HG03460 (cell line): Measurements from ENCODE around the gene UFSP1.
"Not testable (repeated sequence)": the region's sequence is repeated elsewhere in the genome, so short reads cannot be mapped to it uniquely, and the experiment has no call there.

Source experiments
- ATAC-seq: cut with Tn5 transposase; IDR thresholded peaks from one replicate; pipeline ENCODE4 v1.9.1; 2021; ENCODE audit not compliant: unreplicated experiment

Gene UFSP1

DNA sequence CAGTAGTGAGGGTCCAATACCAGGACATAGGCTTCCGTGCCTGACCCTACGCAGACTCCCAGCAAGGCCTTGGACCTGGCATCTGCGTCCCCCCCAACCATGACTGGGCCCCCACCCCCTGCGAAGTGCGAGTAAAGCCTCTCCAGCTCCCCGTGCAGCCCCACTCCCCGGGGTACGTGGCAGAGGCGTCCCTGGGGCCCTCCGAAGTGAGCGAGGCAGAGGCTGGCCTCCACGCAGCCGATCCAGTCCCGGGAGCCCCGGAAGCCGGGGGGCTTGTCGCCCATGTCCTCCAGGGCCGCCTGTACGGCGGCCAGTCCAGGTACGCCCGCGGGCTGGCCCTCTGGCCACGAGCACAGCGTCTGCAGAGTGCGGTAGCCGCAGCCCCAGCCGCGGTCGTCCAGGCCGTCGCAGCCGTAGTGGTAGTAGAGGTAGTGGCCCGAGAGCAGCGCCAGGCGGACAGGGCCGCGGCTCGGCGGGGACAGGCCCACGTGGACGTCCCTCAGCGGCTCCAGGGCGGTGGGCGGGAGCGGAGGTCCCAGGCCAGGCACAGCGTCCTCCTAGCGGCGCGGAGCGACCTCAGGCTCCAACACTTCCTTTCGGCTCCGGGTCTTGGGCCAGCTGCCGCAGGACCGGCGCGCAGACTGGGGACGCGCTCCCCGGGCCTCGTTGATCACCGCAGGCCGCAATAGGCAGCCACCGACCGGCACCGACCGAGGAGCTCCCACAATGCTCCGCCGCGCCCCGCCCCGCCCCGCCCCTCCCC lies at the start of gene UFSP1:
Gene UFSP1, minus strand, starts transcription at position 728 of the 763 bp plus-strand sequence. Its CDS starts 444 bp downstream, at position 284.
- ATAC-seq, result peak; percentile 16

DNA sequence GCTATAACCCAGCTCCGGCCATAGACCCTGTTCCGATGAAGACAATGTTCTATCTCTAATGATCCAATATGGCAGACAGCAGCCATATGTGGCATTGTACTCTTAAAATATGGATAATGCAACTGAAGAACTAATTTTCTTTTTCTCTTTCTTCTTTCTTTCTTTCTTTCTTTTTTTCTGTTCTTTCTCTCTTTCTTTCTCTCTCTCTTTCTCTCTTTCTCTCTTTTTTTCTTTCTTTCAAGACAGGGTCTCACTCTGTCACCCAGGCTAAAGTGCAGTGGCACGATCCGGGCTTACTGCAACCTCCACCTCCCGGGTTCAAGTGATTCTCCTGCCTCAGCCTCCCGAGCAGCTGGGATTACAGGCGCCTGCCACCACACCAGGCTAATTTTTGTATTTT lies 46.7 kb upstream of the UFSP1 start:
- not testable (repeated sequence) for ATAC-seq

DNA sequence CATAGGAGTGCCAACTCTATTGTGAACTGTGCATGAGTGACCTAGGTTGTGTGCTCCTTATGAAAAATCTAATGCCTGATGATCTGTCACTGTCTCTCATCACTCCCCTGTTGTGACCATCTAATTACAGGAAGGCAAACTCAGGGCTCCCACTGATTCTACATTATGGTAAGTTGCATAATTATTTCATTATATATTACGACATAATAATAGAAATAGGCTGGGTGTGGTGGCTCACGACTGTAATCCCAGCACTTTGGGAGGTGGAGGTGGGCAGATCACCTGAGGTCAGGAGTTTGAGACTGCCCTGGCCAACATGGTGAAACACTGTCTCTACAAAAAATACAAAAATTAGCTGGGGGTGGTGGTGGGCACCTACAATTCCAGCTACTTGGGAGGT lies 45.9 kb upstream of the UFSP1 start:
- ATAC-seq, result not testable (repeated sequence)

DNA sequence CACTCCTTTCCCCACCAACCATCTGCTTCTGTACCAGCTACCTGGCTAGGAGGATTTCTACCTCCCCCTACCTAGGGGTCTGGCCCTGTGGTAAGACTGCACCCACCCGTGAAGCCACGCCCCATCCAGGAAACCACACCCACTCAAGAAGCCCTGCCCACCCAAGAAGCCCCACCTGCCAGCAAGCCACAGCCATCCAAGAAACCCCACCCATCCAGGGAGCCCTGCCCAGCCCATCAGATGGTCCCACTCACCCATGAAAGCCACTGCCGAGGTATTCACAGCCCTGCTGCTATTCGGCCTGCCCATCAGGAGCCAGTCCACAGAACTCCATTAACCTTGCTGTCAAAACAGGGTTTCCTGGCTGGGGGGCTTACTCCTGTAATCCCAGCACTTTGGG lies 44.2 kb upstream of the UFSP1 start:
- ATAC-seq, result no peak

- ATAC-seq, result no peak
Observed at GRCh38 chr7:100929808-100930174, 40.3 kb upstream of the UFSP1 start.

DNA sequence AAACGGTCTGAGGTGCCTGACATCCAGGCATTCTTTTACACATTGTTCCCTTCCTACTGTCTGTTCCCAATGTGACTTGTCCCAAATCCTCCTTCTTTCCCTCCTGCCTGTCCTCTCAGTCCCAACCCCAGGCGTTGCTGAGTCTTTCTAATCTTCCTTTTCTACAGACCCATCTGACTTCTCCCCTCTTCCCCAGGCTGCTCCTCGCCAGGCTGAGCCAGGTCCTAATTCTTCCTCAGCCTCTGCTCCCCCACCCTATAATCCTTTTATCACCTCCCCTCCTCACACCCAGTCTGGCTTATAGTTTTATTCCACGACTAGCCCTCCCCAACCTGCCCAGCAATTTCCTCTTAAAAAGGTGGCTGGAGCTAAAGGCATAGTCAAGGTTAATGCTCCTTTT lies 34.1 kb upstream of the UFSP1 start:
- not testable (repeated sequence) for ATAC-seq

DNA sequence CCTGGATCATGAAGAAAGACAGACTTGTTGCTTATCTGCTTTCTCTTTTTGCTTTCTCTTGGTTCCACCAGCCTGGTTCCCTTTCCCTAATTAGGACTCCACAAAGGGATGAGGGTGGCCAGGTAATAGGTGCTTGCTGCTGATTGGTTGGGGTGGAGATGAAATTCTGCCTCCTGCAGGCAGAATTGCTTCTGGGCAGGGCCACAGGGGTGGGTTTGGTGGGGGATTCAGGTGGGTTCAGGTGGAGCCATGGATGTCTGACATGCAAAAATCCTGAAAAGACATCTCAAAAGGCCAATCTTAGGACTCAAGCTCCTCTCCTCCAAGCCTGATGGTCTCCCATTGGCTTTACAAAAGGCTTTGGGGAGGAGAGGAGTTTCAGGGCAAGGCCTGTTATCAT lies 31.5 kb upstream of the UFSP1 start:
- ATAC-seq, result no peak

DNA sequence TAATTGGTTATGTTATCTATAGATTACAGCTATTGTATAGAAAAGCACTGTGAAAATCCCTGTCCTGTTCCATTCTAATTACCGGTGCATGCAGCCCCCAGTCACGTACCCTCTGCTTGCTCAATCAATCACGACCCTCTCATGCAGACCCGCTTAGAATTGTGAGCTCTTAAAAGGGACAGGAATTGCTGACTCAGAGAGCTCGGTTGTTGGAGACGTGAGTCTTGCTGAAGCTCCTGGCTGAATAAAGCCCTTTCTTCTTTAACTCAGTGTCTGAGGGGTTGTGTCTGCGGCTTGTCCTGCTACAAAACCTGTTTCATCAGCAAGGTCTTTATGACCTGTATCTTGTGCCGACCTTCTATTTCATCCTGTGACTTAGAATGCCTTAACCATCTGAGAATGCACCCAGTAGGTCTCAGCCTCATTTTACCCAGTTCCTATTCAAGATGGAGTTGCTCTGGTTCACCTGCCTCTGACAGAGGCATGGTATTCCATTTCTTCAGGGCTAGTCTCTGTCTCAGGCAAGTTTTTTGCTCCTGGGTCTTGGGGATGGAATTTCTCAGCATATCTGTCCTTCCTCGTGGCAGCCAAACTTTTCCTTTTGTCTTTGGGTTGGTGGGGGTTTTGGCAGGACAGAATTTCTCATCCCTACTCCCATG lies 30.4 kb upstream of the UFSP1 start:
- ATAC-seq, result not testable (repeated sequence)

- not testable (repeated sequence) for ATAC-seq
Observed at GRCh38 chr7:100919335-100919734, 29.8 kb upstream of the UFSP1 start.

- ATAC-seq, result no peak
Observed at GRCh38 chr7:100914879-100915447, 25.4 kb upstream of the UFSP1 start.

DNA sequence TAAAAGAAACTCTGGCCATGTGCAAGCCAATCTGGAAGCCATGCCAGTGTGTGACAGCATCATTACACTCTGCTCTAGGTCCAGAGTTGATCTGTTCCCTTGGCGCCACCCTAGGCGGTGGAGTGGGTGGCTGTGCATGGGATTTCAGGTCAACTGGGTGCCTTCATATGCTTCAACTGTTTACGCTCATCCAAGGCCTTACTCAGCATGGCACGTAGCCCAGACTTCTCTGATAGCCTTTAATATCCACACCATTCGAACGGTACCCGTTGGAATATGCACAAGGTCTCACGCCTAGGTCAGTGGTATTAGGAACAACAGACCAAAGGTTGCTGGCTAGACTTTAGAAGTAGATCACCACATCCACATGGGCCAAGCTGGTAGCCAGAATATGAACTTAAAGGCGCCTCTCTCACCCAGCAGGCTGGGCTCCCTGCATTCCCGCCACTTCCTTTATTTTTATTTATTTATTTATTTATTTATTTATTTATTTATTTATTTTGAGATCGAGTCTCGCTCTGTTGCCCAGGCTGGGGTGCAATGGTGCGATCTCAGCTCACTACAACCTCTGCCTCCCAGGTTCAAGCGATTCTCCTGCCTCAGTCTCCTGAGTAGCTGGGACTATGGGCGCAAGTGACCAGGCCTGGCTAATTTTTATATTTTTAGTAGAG lies 24.8 kb upstream of the UFSP1 start:
- ATAC-seq, result no peak

DNA sequence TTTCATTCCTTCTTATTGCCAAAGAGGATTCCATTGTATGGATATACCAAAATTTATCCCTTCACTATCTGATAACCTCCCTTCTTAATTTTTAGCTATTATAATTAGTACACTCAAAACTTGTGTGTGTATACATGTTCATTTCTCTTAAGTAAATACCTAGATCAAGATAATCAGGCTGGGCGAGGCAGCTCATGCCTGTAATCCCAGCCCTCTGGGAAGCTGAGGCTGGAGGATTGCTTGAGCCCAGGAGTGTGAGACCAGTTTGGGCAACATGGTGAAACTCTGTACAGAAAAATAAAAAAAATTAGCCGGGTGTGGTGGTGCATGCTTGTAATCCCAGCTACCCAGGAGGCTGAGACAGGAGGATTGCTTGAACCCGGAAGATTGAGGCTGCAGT lies 22.0 kb upstream of the UFSP1 start:
- ATAC-seq, result no peak

DNA sequence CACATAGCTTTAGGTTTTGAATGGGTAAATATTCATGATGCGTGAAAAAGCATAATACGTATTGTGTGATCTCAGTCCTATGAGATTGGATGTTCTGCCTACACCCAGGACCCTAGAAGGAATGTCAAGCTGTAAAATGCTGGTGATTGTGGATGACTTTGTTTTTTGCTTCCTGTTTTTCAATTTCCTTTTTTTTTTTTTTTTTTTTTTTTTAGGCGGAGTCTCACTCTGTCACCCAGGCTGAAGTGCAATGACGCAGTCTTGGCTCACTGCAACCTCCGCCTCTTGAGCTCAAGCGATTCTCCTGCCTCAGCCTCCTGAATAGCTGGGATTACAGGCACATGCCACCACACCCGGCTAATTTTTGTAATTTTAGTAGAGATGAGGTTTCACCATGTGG lies 20.9 kb upstream of the UFSP1 start:
- ATAC-seq, result not testable (repeated sequence)

- ATAC-seq, result no peak
Observed at GRCh38 chr7:100908512-100908911, 19.0 kb upstream of the UFSP1 start.

DNA sequence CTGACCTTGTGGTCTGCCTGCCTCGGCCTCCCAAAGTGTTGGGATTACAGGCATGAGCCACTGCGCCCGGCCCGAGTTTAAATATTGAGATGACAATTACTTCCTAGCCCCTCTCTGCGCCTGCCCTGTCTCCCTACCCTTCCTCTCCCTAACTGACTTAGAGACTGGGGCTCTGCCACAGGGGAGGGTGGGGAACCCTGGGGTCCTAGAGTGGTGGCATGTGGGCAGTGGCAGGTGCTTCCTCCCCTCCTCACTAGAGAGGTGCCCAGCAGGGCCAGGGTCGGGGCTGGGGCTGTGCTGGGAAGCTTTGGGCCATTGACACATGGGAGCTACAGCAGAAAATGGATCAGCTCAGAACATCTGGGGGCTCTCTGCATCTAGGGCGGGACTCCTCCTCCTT lies 13.1 kb upstream of the UFSP1 start:
- ATAC-seq, result no peak

DNA sequence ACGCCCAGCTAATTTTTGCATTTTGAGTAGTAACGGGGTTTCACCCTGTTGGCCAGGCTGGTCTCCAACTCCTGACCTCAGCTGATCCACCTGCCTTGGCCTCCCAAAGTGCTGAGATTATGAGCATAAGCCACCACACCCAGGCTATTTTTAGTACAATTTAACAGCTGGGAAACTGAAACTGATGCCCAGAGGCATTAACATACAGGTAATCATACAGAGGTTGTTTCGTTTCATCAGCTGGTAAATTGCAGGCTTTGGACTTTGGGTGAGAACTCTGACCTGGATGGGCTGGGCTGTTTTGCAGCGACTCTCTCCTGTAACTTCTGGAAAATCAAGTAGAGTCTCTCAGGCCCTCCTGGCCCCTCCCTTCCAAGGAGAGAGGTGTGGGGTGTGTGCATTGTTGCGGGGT lies 12.4 kb upstream of the UFSP1 start:
- ATAC-seq, result no peak

DNA sequence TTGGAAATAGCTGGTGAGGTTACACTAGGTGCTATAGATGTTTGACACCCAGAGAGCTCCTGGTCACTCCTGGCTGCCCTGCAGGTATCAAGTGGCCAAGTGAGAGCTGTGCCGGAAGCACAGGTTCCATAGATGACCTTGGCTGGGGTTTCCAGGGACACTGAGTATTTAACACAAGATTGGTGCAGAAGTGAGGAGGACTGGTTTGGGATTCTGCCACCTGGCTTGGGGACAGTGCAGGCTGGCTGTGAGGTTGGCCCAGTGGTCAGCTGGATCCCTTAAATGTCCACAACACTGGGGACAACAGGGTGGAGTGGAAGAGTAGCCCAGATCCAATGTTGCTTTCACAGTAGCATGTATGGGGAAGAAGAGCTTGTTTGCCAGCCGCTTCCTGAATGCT lies 11.5 kb upstream of the UFSP1 start:
- ATAC-seq, result no peak

GRCh38 chr7:100899432-100899831 lies 9.9 kb upstream of the UFSP1 start:
- ATAC-seq, result no peak

- ATAC-seq, result no peak
Observed at GRCh38 chr7:100897772-100898454, 8.4 kb upstream of the UFSP1 start.

- ATAC-seq, result no peak
Observed at GRCh38 chr7:100896732-100897608, 7.5 kb upstream of the UFSP1 start.
